Left ventricle myocardium superior (tissue), 1 donor: ENCODE results near the gene MYH9. TPM values are rescaled to one million over a fixed set of nuclear protein-coding genes. Genes with fewer than 3 reads are reported as not detected.

Source experiments
- ATAC-seq: fragments of 200-7000 bp; cut with Tn5 transposase; one replicate; pipeline ENCODE4 v1.9.1; 2020; ENCODE audit warnings: mild to moderate bottlenecking, moderate library complexity
- DNase-seq: peaks from one replicate; pipeline ENCODE4 v3.0.0-alpha.2; 2020
- intact Hi-C: fragments of 100-400 bp; cut with micrococcal nuclease; formaldehyde crosslinking; loops from one replicate; pipeline ENCODE4 v1.11.0; 2022
- total RNA-seq: library from RNA; stranded (reverse); fragmentation: NEBNext Ultra II Directional; extraction: Animal tissue kit (Norgen Biotek cat#: 25700); gene quantifications from one replicate; pipeline ENCODE4 v1.2.1, GENCODE V29; 2021
- donor health status: DM: no; HTN: yes; CAD: no; lungs with severe emphysema.

MYH9 gene
- total RNA-seq, 1 donor from 2014 or later, result 161 TPM

GRCh38 chr22:36356708-36357624 lies 30.8 kb downstream of the MYH9 start:
- DNase-seq (no peak), ATAC-seq (no peak)
- intact Hi-C loops, result no loop called here

GRCh38 chr22:36355894-36356293 lies 31.9 kb downstream of the MYH9 start:
- intact Hi-C loops, result no loop called here
- ATAC-seq (no peak), DNase-seq (no peak)

GRCh38 chr22:36355362-36355761 lies 32.4 kb downstream of the MYH9 start:
- DNase-seq, result no peak
- intact Hi-C loops, result no loop called here
- ATAC-seq, result peak; percentile 10

- DNase-seq (peak; percentile 67), ATAC-seq (peak; percentile 38)
- intact Hi-C loops, result no loop called here
These were observed 34.8 kb downstream of the MYH9 start for GRCh38 chr22:36352803-36353507.

GRCh38 chr22:36351921-36352802 lies 35.6 kb downstream of the MYH9 start:
- ATAC-seq, result peak; percentile 17
- intact Hi-C loops, result no loop called here
- DNase-seq, result no peak

GRCh38 chr22:36350751-36351594 lies 36.8 kb downstream of the MYH9 start:
- DNase-seq, result no peak
- peak; percentile 10 for ATAC-seq
- intact Hi-C loops, result no loop called here

- intact Hi-C loops, result no loop called here
- DNase-seq (no peak), ATAC-seq (no peak)
These were observed 38.0 kb downstream of the MYH9 start for GRCh38 chr22:36349726-36350125.

- intact Hi-C loops, result no loop called here
- DNase-seq, result no peak
- no peak for ATAC-seq
These were observed 39.0 kb downstream of the MYH9 start for GRCh38 chr22:36348760-36349159.

- intact Hi-C loops, result no loop called here
- DNase-seq, result no peak
- peak; percentile 11 for ATAC-seq
These were observed 40.7 kb downstream of the MYH9 start for GRCh38 chr22:36347094-36347493.

- no peak for ATAC-seq
These were observed 43.5 kb downstream of the MYH9 start for GRCh38 chr22:36344106-36344827.

GRCh38 chr22:36343720-36344105 lies 44.1 kb downstream of the MYH9 start:
- peak; percentile 25 for ATAC-seq
- DNase-seq, result no peak
- intact Hi-C loops, result loop anchor here (5.0 kb wide), 1 partner anchor 39 kb away; no protein-coding TSS in a partner anchor

More at GRCh38 chr22:36344106-36344827, 43.5 kb downstream of the MYH9 start:
- no peak for DNase-seq
- intact Hi-C loops, result loop anchor here (5.0 kb wide), 1 partner anchor 38 kb away; no protein-coding TSS in a partner anchor

GRCh38 chr22:36343070-36343719 lies 44.6 kb downstream of the MYH9 start:
- intact Hi-C loops, result loop anchor here (5.0 kb wide), 1 partner anchor 39 kb away; no protein-coding TSS in a partner anchor
- ATAC-seq (no peak), DNase-seq (no peak)

- DNase-seq (no peak), ATAC-seq (no peak)
- intact Hi-C loops, result loop anchor here (5.0 kb wide), 1 partner anchor 41 kb away; no protein-coding TSS in a partner anchor
These were observed 46.1 kb downstream of the MYH9 start for GRCh38 chr22:36341640-36342041.

GRCh38 chr22:36340621-36341020 lies 47.1 kb downstream of the MYH9 start:
- intact Hi-C loops, result loop anchor here (5.0 kb wide), 1 partner anchor 42 kb away; no protein-coding TSS in a partner anchor
- no peak for ATAC-seq
- DNase-seq, result no peak

- intact Hi-C loops, result loop anchor here (5.0 kb wide), 1 partner anchor 43 kb away; no protein-coding TSS in a partner anchor
- peak; percentile 3 for ATAC-seq
- no peak for DNase-seq
These were observed 48.3 kb downstream of the MYH9 start for GRCh38 chr22:36339171-36340065.
